HepG2 (cell line): ENCODE results near the gene FAM169A. TPM values are rescaled to one million over a fixed set of nuclear protein-coding genes. Genes with fewer than 3 reads are reported as not detected.

Experiments used
- ATAC-seq: fragments of 200-7000 bp; cut with Tn5 transposase; 3 replicates; pipeline ENCODE4 v1.9.1; 2020; ENCODE audit warnings: mild to moderate bottlenecking, moderate library complexity
- BruUV-seq: library from RNA; stranded (reverse); fragments of 400-500 nt; replicated peaks from 2 replicates; lab custom pipeline; 2021; lab: Mats Ljungman, UMichigan
- CTCF ChIA-PET: fragments of 300-600 bp; formaldehyde crosslinking; extraction: SDS; loops from one replicate; lab custom pipeline; 2021; ENCODE audit warnings: low total read pairs, inconsistent platforms, low intra/inter-chr PET ratio; lab: Yijun Ruan, JAX
- POLR2A ChIA-PET: fragments of 350-600 bp; sonication (Branson Sonifier 250); formaldehyde crosslinking; loops from one replicate; lab custom pipeline; 2020; ENCODE audit warnings: antibody characterized with exemption, inconsistent platforms; lab: Yijun Ruan, JAX
- DNase-seq: peaks from one replicate; pipeline ENCODE4 v3.0.0-alpha.2; 2015; ENCODE audit warnings: low spot score
- FAIRE-seq: peaks from 3 replicates; lab custom pipeline; 2011; peaks lifted over from hg19 to GRCh38; lab: Jason Lieb, UNC
- H2AFZ ChIP-seq: one replicate; pipeline ENCODE4 v1.6.1; 2011; ENCODE audit warnings: low read length, inconsistent platforms
- H3K27ac ChIP-seq: fragments of 300-600 bp; 3 replicates; pipeline ENCODE4 v1.8.0; 2011; ENCODE audit warnings: mixed run types, mild to moderate bottlenecking, mixed read lengths, low read length, inconsistent platforms; ENCODE audit not compliant: insufficient read depth; ENCODE audit errors: extremely low read length
- H3K27me3 ChIP-seq, 2 experiments: fragments of 200-600 bp in 1 of 2; 2 replicates in 1 of 2; 3 replicates in 1 of 2; pipeline versions ENCODE4 v1.6.0 to v1.8.0; 2011; ENCODE audit warnings: low read length in 2 of 2, mild to moderate bottlenecking in 2 of 2, moderate library complexity in 2 of 2, inconsistent platforms in 1 of 2; ENCODE audit not compliant: insufficient read depth in 2 of 2, control insufficient read depth in 1 of 2
- H3K36me3 ChIP-seq, 2 experiments: fragments of 200-600 bp in 1 of 2; replicated peaks in 1 of 2; 2 replicates in 1 of 2; 3 replicates in 1 of 2; pipeline versions ENCODE4 v1.5.1 to v1.8.0; 2011; ENCODE audit warnings: low read length in 2 of 2, inconsistent platforms in 1 of 2; ENCODE audit not compliant: insufficient read depth in 2 of 2, control insufficient read depth in 1 of 2
- H3K4me1 ChIP-seq: 2 replicates; pipeline ENCODE4 v1.5.1; 2012; ENCODE audit warnings: low read length, inconsistent platforms; ENCODE audit not compliant: insufficient read depth
- H3K4me2 ChIP-seq: 2 replicates; pipeline ENCODE4 v1.6.0; 2011; ENCODE audit warnings: low read depth, low read length, inconsistent platforms
- H3K4me3 ChIP-seq, 3 experiments: fragments of 200-600 bp in 1 of 3; sonication (generic), shearing (Covaris generic) in 1 of 3; replicated peaks in 1 of 3; 2 replicates each; pipeline ENCODE4 v1.5.1; 2011 to 2016; ENCODE audit warnings: low read length in 3 of 3, inconsistent platforms in 2 of 3, low read depth in 2 of 3, mild to moderate bottlenecking in 2 of 3, control low read depth in 1 of 3, mixed read lengths in 1 of 3; ENCODE audit not compliant: insufficient read depth in 1 of 3
- H3K79me2 ChIP-seq: one replicate; pipeline ENCODE4 v1.6.1; 2011; ENCODE audit warnings: low read length, inconsistent platforms; ENCODE audit not compliant: insufficient read depth
- H3K9ac ChIP-seq: 2 replicates; pipeline ENCODE4 v1.6.0; 2011; ENCODE audit warnings: mild to moderate bottlenecking, low read depth, low read length, inconsistent platforms; ENCODE audit not compliant: insufficient read depth
- H3K9me3 ChIP-seq: 2 replicates; pipeline ENCODE4 v1.5.1; 2012; ENCODE audit warnings: mild to moderate bottlenecking, low read length
- H4K20me1 ChIP-seq: 2 replicates; pipeline ENCODE4 v1.6.0; 2011; ENCODE audit warnings: inconsistent platforms, mild to moderate bottlenecking, low read length, moderate library complexity; ENCODE audit not compliant: insufficient read depth
- MYNN ChIP-seq: sonication (generic); formaldehyde crosslinking; IDR thresholded peaks from 2 replicates; pipeline ENCODE4 v1.4.0; 2020; ENCODE audit warnings: mild to moderate bottlenecking, low read depth, missing genetic modification reagents
- TBP ChIP-seq: sonication (generic); formaldehyde crosslinking; IDR thresholded peaks from 2 replicates; pipeline ENCODE4 v1.5.0; 2020; ENCODE audit warnings: missing genetic modification reagents
- ZNF350 ChIP-seq: sonication (generic); formaldehyde crosslinking; IDR thresholded peaks from 2 replicates; pipeline ENCODE4 v1.4.0; 2020; ENCODE audit warnings: mild to moderate bottlenecking, low read depth, missing genetic modification reagents, borderline replicate concordance
- WGBS: methylation state at CpG from one replicate; pipeline ENCODE4 v1.1.6; 2017; ENCODE audit warnings: low lambda C conversion rate; 5-methylcytosine and 5-hydroxymethylcytosine counted together
- in situ Hi-C: cut with HindIII; loops from 2 replicates; pipeline ENCODE4 v1.10.0; 2017; ENCODE audit warnings: low pct_unique_long_range_greater_than_20kb; ENCODE audit not compliant: extremely low pct_ligation_motif_present
- intact Hi-C: fragments of 100-400 bp; cut with micrococcal nuclease; formaldehyde crosslinking; loops from one replicate; pipeline ENCODE4 v1.10.0; 2022; ENCODE audit not compliant: unreplicated experiment
- polyA plus RNA-seq, 8 experiments: library from polyadenylated mRNA; depleted of rRNA in 3 of 8; stranded (reverse) in 7 of 8; unstranded in 1 of 8; fragments of >200 nt; fragmentation: Illumina TruSeq in 4 of 8; extraction: Trizol in 4 of 8; gene quantifications; 2 replicates each; pipeline versions ENCODE4 v1.2.1 to v1.2.3, GENCODE V29; 2011 to 2016; ENCODE audit warnings: low read depth in 4 of 8, missing spikeins in 1 of 8, mixed read lengths in 1 of 8; ENCODE audit not compliant: insufficient read depth in 1 of 8
- total RNA-seq, 5 experiments: library from RNA; depleted of rRNA; stranded (reverse); fragments of >200 nt; fragmentation: Illumina TruSeq; extraction: Trizol; gene quantifications; 2 replicates each; pipeline ENCODE4 v1.2.3, GENCODE V29; 2016; ENCODE audit warnings: low read depth in 1 of 5
- TF ChIP-seq, protein P1 (sequence below): IDR thresholded peaks from 2 replicates; pipeline ENCODE4 v1.6.1; 2016; ENCODE audit warnings: mild to moderate bottlenecking, missing biosample characterization, missing genetic modification reagents

FAM169A gene
- total and polyA plus RNA-seq, 2 of the 13 experiments (the other 11 are each of a cell fraction or from before 2014, with no cell fraction given): 21.1 to 110 TPM

DNA sequence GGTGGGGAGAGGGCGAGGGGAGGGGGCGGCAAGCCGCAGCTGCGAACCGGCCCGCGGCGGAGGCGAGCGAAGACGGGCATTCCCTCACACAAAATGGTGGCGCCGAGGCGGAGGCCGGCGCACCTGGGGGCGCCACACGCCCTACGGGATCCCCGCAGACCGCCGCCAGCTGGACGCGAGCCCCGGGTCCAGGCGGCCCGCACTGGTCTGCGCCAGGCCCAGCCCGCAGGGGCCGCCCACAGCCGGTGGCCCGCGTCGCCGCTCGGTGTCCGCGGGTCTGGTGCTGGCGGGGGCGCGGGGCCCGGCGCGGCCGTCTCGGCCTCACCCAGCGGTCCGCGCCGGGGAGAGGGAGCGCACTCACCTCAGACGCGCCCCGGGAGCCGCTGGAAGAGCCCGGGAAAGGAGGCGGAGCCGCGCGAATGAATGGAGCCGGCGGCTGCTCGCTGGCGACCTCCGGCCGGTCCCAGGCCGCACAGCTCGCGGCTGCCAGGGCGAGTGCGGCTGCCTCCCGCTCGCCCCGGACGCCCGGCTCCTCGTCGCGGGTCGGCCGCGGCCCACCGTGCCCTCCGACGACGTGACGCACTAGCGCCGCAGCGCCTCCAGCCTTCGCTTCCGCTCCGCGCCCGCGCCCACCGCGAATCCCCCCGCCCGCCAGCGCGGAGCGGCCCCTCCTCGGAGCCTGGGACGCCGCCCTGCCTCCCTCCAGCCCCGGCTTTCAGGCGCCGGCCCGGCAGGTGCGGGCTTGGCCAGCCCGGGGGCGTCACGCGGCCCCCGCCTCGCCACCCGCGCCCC is at the start of gene FAM169A (continued):
- no peak for TF ChIP-seq ZNF350
- TF ChIP-seq, protein P1, sequence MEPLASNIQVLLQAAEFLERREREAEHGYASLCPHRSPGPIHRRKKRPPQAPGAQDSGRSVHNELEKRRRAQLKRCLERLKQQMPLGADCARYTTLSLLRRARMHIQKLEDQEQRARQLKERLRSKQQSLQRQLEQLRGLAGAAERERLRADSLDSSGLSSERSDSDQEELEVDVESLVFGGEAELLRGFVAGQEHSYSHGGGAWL (CRISPR knock-in tag): peak; percentile 47; the same call in 1 of the 2 replicates
- TF ChIP-seq, all 625 proteins: peak for 57

- Histone ChIP-seq H2AFZ (no peak overlapping the region), H3K4me2 (no peak overlapping the region), H3K36me3 (no peaks in the 10 kb centered on the region), H3K9ac (no peak overlapping the region), H3K9me3 (peaks cover 9% of the 10 kb centered on the region), H3K4me1 (peaks cover 69% of the 10 kb centered on the region), H3K79me2 (no peaks in the 10 kb centered on the region), H3K27me3 (no peaks in the 10 kb centered on the region), H3K27ac (no peak overlapping the region), H4K20me1 (no peaks in the 10 kb centered on the region), H3K4me3 (no peak overlapping the region)
- no peak for FAIRE-seq
- in situ Hi-C loops (loop anchor here (5.0 kb wide), 2 partner anchors 148 to 243 kb away; partner anchors contain the start of genes GFM2 and NSA2), intact Hi-C loops (loop anchor here (5.0 kb wide), 3 partner anchors 148 to 1013 kb away; partner anchors contain the start of genes GFM2 and NSA2)
- BruUV-seq: no TSS peak
- WGBS: 95% methylated on average over 1 of the region's 1 CpG
- ATAC-seq: no peak
- TF ChIP-seq MYNN (CRISPR knock-in tag) (peak; percentile 98; the same call in 1 of the 2 replicates), TBP (CRISPR knock-in tag) (no peak)
- DNase-seq: no peak
- ChIA-PET CTCF (no interaction called here), POLR2A (interaction anchor here (1.0 to 2.7 kb wide), 6 partner anchors 10 to 275 kb away, joined by 3 to 26 read pairs (median 8); partner anchors contain the start of gene ENC1)
Measured at GRCh38 chr5:74915488-74915887, 49.3 kb upstream of the FAM169A start.
